IMR-90 (cell line): ENCODE results near the gene LARP4B. TPM values are rescaled to one million over a fixed set of nuclear protein-coding genes. Genes with fewer than 3 reads are reported as not detected.

Experiments used
- ATAC-seq: fragments of 200-7000 bp; cut with Tn5 transposase; 2 replicates; pipeline ENCODE4 v1.9.1; 2020; ENCODE audit warnings: low read depth, mild to moderate bottlenecking, moderate library complexity
- BruUV-seq: library from RNA; stranded (reverse); fragments of 400-500 nt; replicated peaks from 2 replicates; lab custom pipeline; 2021; lab: Mats Ljungman, UMichigan
- CTCF ChIA-PET: fragments of 300-600 bp; formaldehyde crosslinking; extraction: SDS; loops from one replicate; lab custom pipeline; 2021; ENCODE audit warnings: antibody characterized with exemption; lab: Yijun Ruan, JAX
- POLR2A ChIA-PET: fragments of 300-600 bp; sonication (Branson Sonifier 250); formaldehyde crosslinking; loops from one replicate; lab custom pipeline; 2022; ENCODE audit warnings: antibody characterized with exemption; ENCODE audit not compliant: unreplicated experiment; lab: Charles Lee
- DNase-seq: peaks from one replicate; pipeline ENCODE4 v3.0.0; 2013
- H2AFZ ChIP-seq: replicated peaks from 2 replicates; pipeline ENCODE3; 2013; ENCODE audit warnings: low read length, mild to moderate bottlenecking; ENCODE audit not compliant: poor library complexity
- H2AK5ac ChIP-seq: 2 replicates; pipeline ENCODE4 v1.6.1; 2013; ENCODE audit warnings: low read depth, low read length, inconsistent platforms
- H2AK9ac ChIP-seq: replicated peaks from 2 replicates; pipeline ENCODE3; 2013; ENCODE audit warnings: mild to moderate bottlenecking, low read depth, low read length, moderate library complexity; ENCODE audit not compliant: poor library complexity
- H2BK120ac ChIP-seq: 2 replicates; pipeline ENCODE4 v1.6.1; 2013; ENCODE audit warnings: low read depth, low read length, inconsistent platforms
- H2BK15ac ChIP-seq: 3 replicates; pipeline ENCODE4 v1.6.1; 2013; ENCODE audit warnings: low read depth, low read length, inconsistent platforms
- H2BK20ac ChIP-seq: 2 replicates; pipeline ENCODE4 v1.6.1; 2013; ENCODE audit warnings: low read depth, mild to moderate bottlenecking, inconsistent platforms, low read length, moderate library complexity
- H2BK5ac ChIP-seq: 2 replicates; pipeline ENCODE4 v1.6.1; 2013; ENCODE audit warnings: mild to moderate bottlenecking, low read depth, low read length, inconsistent platforms; ENCODE audit not compliant: poor library complexity, severe bottlenecking
- H3K14ac ChIP-seq: replicated peaks from 2 replicates; pipeline ENCODE4 v1.6.1; 2013; ENCODE audit warnings: low read depth, low read length, inconsistent platforms
- H3K18ac ChIP-seq: 2 replicates; pipeline ENCODE4 v1.6.1; 2013; ENCODE audit warnings: low read depth, low read length, control low read depth
- H3K23ac ChIP-seq: 2 replicates; pipeline ENCODE4 v1.6.1; 2013; ENCODE audit warnings: low read depth, low read length, inconsistent platforms
- H3K27ac ChIP-seq: 2 replicates; pipeline ENCODE4 v1.5.1; 2013; ENCODE audit warnings: mild to moderate bottlenecking, control low read depth, low read length; ENCODE audit not compliant: insufficient read depth
- H3K27me3 ChIP-seq: 2 replicates; pipeline ENCODE4 v1.6.1; 2013; ENCODE audit warnings: low read length; ENCODE audit not compliant: control insufficient read depth, insufficient read depth
- H3K36me3 ChIP-seq: 2 replicates; pipeline ENCODE4 v1.6.1; 2013; ENCODE audit warnings: low read length, mixed read lengths; ENCODE audit not compliant: control insufficient read depth, insufficient read depth
- H3K4ac ChIP-seq: 2 replicates; pipeline ENCODE4 v1.6.1; 2013; ENCODE audit warnings: low read depth, low read length, inconsistent platforms
- H3K4me1 ChIP-seq: 2 replicates; pipeline ENCODE4 v1.6.1; 2013; ENCODE audit warnings: low read length, mixed read lengths; ENCODE audit not compliant: control insufficient read depth, insufficient read depth
- H3K4me2 ChIP-seq: 2 replicates; pipeline ENCODE4 v1.6.1; 2013; ENCODE audit warnings: low read depth, mild to moderate bottlenecking, control low read depth, low read length, moderate library complexity
- H3K4me3 ChIP-seq: 2 replicates; pipeline ENCODE4 v1.5.1; 2013; ENCODE audit warnings: low read depth, mild to moderate bottlenecking, control low read depth, low read length, moderate library complexity; ENCODE audit not compliant: insufficient read depth
- H3K56ac ChIP-seq: 2 replicates; pipeline ENCODE4 v1.6.1; 2013; ENCODE audit warnings: low read length, inconsistent platforms; ENCODE audit not compliant: insufficient read depth; ENCODE audit errors: extremely low read depth
- H3K79me1 ChIP-seq, 2 experiments: 2 replicates each; pipeline ENCODE4 v1.6.1; 2013; ENCODE audit warnings: low read length in 2 of 2, inconsistent platforms in 1 of 2, low read depth in 1 of 2
- H3K9ac ChIP-seq: 2 replicates; pipeline ENCODE4 v1.6.1; 2013; ENCODE audit warnings: low read depth, low read length, control low read depth
- H3K9me1 ChIP-seq: 2 replicates; pipeline ENCODE4 v1.6.1; 2013; ENCODE audit warnings: low read length, inconsistent platforms; ENCODE audit not compliant: insufficient read depth
- H3K9me3 ChIP-seq: 2 replicates; pipeline ENCODE4 v1.6.1; 2013; ENCODE audit warnings: low read length; ENCODE audit not compliant: control insufficient read depth, insufficient read depth
- H4K20me1 ChIP-seq: 2 replicates; pipeline ENCODE4 v1.6.1; 2013; ENCODE audit warnings: low read length, inconsistent platforms; ENCODE audit not compliant: insufficient read depth
- H4K5ac ChIP-seq: 2 replicates; pipeline ENCODE4 v1.6.1; 2013; ENCODE audit warnings: mild to moderate bottlenecking, low read depth, low read length, control low read depth
- H4K8ac ChIP-seq, 2 experiments: 2 replicates each; pipeline ENCODE4 v1.6.1; 2013; ENCODE audit warnings: low read depth in 2 of 2, low read length in 2 of 2, control low read depth in 1 of 2, inconsistent platforms in 1 of 2
- H4K91ac ChIP-seq: 2 replicates; pipeline ENCODE4 v1.6.1; 2013; ENCODE audit warnings: low read depth, low read length, inconsistent platforms; ENCODE audit not compliant: insufficient read depth
- BHLHE40 ChIP-seq: fragments of 150-350 bp; IDR thresholded peaks from 2 replicates; pipeline ENCODE4 v1.6.1; 2016; ENCODE audit warnings: mild to moderate bottlenecking, low read depth, low read length
- CEBPB ChIP-seq: IDR thresholded peaks from 2 replicates; pipeline ENCODE4 v1.6.1; 2012; ENCODE audit warnings: low read depth, low read length, improper control_type of control experiment
- CHD1 ChIP-seq: IDR thresholded peaks from 2 replicates; pipeline ENCODE4 v1.6.1; 2012; ENCODE audit warnings: low read depth, low read length, improper control_type of control experiment
- ELK1 ChIP-seq: fragments of 150-350 bp; IDR thresholded peaks from 2 replicates; pipeline ENCODE4 v1.6.1; 2016; ENCODE audit warnings: low read depth, mild to moderate bottlenecking, low read length, moderate library complexity, borderline replicate concordance
- FOS ChIP-seq: fragments of 150-350 bp; IDR thresholded peaks from 2 replicates; pipeline ENCODE4 v1.6.1; 2016; ENCODE audit warnings: low read depth, low read length
- MAZ ChIP-seq: IDR thresholded peaks from 2 replicates; pipeline ENCODE4 v1.6.1; 2012; ENCODE audit warnings: low read depth, mild to moderate bottlenecking, low read length, improper control_type of control experiment, moderate library complexity, borderline replicate concordance
- NFE2L2 ChIP-seq: fragments of 150-350 bp; IDR thresholded peaks from 2 replicates; pipeline ENCODE4 v1.6.1; 2016; ENCODE audit warnings: low read depth, mild to moderate bottlenecking, low read length
- POLR2A ChIP-seq: IDR thresholded peaks from 2 replicates; pipeline ENCODE4 v1.6.1; 2012; ENCODE audit warnings: mild to moderate bottlenecking, low read depth, low read length
- RAD21 ChIP-seq: IDR thresholded peaks from 2 replicates; pipeline ENCODE4 v1.6.1; 2012; ENCODE audit warnings: low read length, improper control_type of control experiment
- RCOR1 ChIP-seq: IDR thresholded peaks from 2 replicates; pipeline ENCODE4 v1.6.1; 2012; ENCODE audit warnings: mild to moderate bottlenecking, low read length, improper control_type of control experiment; ENCODE audit not compliant: insufficient replicate concordance
- RFX5 ChIP-seq: IDR thresholded peaks from 2 replicates; pipeline ENCODE4 v1.8.0; 2012; ENCODE audit warnings: low read depth, mild to moderate bottlenecking, low read length, moderate library complexity
- SMC3 ChIP-seq: fragments of 150-350 bp; IDR thresholded peaks from 2 replicates; pipeline ENCODE4 v1.6.1; 2016; ENCODE audit warnings: low read depth, mild to moderate bottlenecking, antibody characterized with exemption, low read length, moderate library complexity
- USF2 ChIP-seq: fragments of 150-350 bp; IDR thresholded peaks from 2 replicates; pipeline ENCODE4 v1.6.1; 2017; ENCODE audit warnings: mild to moderate bottlenecking, antibody characterized with exemption, low read length, low read depth
- WGBS, 2 experiments: methylation state at CpG; one replicate each; pipeline versions ENCODE4 v1.1.5 to v1.1.7; 2013; ENCODE audit warnings: missing lambda C conversion rate in 2 of 2; ENCODE audit not compliant: insufficient read length in 1 of 2; ENCODE audit errors: extremely low coverage in 2 of 2; 5-methylcytosine and 5-hydroxymethylcytosine counted together
- dilution Hi-C: fragments of 300-500 bp; cut with HindIII; formaldehyde crosslinking; loops from one replicate; pipeline ENCODE4 v1.14.3; 2018; ENCODE audit warnings: low sequenced_read_pairs; ENCODE audit not compliant: unreplicated experiment
- in situ Hi-C: fragments of 300-500 bp; cut with MboI; formaldehyde crosslinking; loops from 3 replicates; pipeline ENCODE4 v1.14.3; 2019; ENCODE audit warnings: low sequenced_read_pairs, inconsistent platforms, mixed read lengths
- intact Hi-C: fragments of 100-400 bp; cut with micrococcal nuclease; formaldehyde crosslinking; loops from 2 replicates; pipeline ENCODE4 v1.10.0; 2022
- polyA plus RNA-seq, 3 experiments: library from polyadenylated mRNA; depleted of rRNA; stranded (reverse); fragments of >200 nt; gene quantifications; 2 replicates each; pipeline ENCODE4 v1.2.3, GENCODE V29; 2012; ENCODE audit warnings: low replicate concordance in 1 of 3
- total RNA-seq: library from RNA; depleted of rRNA; stranded (reverse); fragments of >200 nt; gene quantifications from 2 replicates; pipeline ENCODE4 v1.2.3, GENCODE V29; 2012

Gene LARP4B
- total and polyA plus RNA-seq, 2 of the 4 experiments (the other 2 are of a cell fraction), result 24.3 to 25.5 TPM

DNA sequence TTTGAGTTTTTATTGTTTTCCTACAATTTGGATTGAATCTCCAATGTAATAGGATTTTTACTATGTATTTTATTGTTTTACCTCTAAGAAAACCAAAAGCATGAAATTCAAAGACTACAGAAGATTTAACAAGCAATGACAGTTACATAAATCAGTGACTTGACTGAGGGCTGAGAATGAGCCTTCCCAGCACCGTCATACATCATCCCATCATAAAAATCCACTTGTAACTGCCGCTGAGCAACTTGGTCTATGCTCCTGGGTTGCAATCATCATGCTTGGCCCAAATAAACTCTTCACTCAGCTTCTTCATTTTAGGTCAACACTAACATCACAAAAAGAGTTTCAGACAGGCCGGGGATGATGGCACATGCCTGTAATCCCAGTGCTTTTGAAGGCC, 13.5 kb downstream of the LARP4B start:
- ChIA-PET POLR2A (no interaction called here), CTCF (no interaction called here)
- DNase-seq (no peak), ATAC-seq (no peak)
- Histone ChIP-seq H2AK9ac (no peak overlapping the region), H3K4me1 (peaks cover 7% of the 10 kb centered on the region), H2BK5ac (no peak overlapping the region), H3K4me3 (no peak overlapping the region), H3K9ac (no peak overlapping the region), H3K27ac (no peak overlapping the region), H2AFZ (no peak overlapping the region), H4K5ac (no peak overlapping the region), H3K18ac (no peak overlapping the region), H3K56ac (no peak overlapping the region), H3K27me3 (no peaks in the 10 kb centered on the region), H2AK5ac (no peak overlapping the region), H4K20me1 (peaks cover 64% of the 10 kb centered on the region), H3K9me3 (no peaks in the 10 kb centered on the region), H3K79me1 (peaks cover 5 to 50% of the 10 kb centered on the region in 2 experiments), H2BK20ac (no peak overlapping the region), H3K4me2 (no peak overlapping the region), H3K23ac (no peak overlapping the region), H3K4ac (no peak overlapping the region), H2BK120ac (no peak overlapping the region), H4K91ac (no peak overlapping the region), H3K9me1 (peaks cover 12% of the 10 kb centered on the region), H3K36me3 (peaks cover 2% of the 10 kb centered on the region), H4K8ac (no peak overlapping the region), H3K14ac (no peak overlapping the region), H2BK15ac (no peak overlapping the region)
- no TSS peak for BruUV-seq
- dilution Hi-C loops, result no loop called here
- intact Hi-C loops, result no loop called here
- TF ChIP-seq RAD21 (no peak), CEBPB (no peak), ELK1 (no peak), NFE2L2 (no peak), USF2 (no peak), RFX5 (no peak), SMC3 (no peak), RCOR1 (no peak), MAZ (no peak), BHLHE40 (no peak), CHD1 (no peak), POLR2A (no peak), FOS (no peak)
- WGBS, 2 experiments, result 100% methylated on average over 3 of the region's 3 CpGs; no CpG with 5 or more reads in 1 of the 2 experiments
- in situ Hi-C loops, result no loop called here
